HEK293 (cell line): ENCODE results near the gene SFSWAP.
A peak's percentile ranks its signal among the peaks of the same experiment; 100 is the strongest.

Experiments used
- CTCF ChIA-PET: fragments of 350-600 bp; formaldehyde crosslinking; extraction: SDS; loops from one replicate; lab custom pipeline; 2021; ENCODE audit warnings: antibody characterized with exemption; lab: Yijun Ruan, JAX
- POLR2A ChIA-PET: fragments of 300-600 bp; formaldehyde crosslinking; extraction: SDS; loops from one replicate; lab custom pipeline; 2020; ENCODE audit warnings: antibody characterized with exemption, inconsistent platforms; lab: Yijun Ruan, JAX
- H3K27ac ChIP-seq: fragments of 200-500 bp; sonication (Bioruptor generic); 2 replicates; pipeline ENCODE4 v1.5.1; 2014; ENCODE audit warnings: low read depth, low read length, control low read depth, inconsistent platforms; ENCODE audit errors: extremely low read depth
- H3K36me3 ChIP-seq, 2 experiments: fragments of 200-500 bp in 1 of 2; sonication (Bioruptor generic) in 1 of 2; 1 replicate in 1 of 2; 2 replicates in 1 of 2; pipeline ENCODE4 v1.5.1; 2014 to 2017; ENCODE audit warnings: inconsistent platforms in 2 of 2, low read length in 2 of 2; ENCODE audit not compliant: control insufficient read depth in 2 of 2, insufficient read depth in 1 of 2
- H3K4me1 ChIP-seq: fragments of 200-500 bp; sonication (Bioruptor generic); 2 replicates; pipeline ENCODE4 v1.5.1; 2014; ENCODE audit warnings: mild to moderate bottlenecking, low read length, inconsistent platforms; ENCODE audit not compliant: control insufficient read depth, insufficient read depth
- H3K4me3 ChIP-seq: 2 replicates; pipeline ENCODE4 v1.5.1; 2011; ENCODE audit warnings: low read depth, mild to moderate bottlenecking, control low read depth, low read length, moderate library complexity
- H3K9me3 ChIP-seq: fragments of 200-500 bp; sonication (Bioruptor generic); 2 replicates; pipeline ENCODE4 v1.5.1; 2014; ENCODE audit warnings: low read depth, low read length, inconsistent platforms; ENCODE audit not compliant: control insufficient read depth, insufficient read depth
- BCL11A ChIP-seq: fragments of 450-650 bp; formaldehyde crosslinking; IDR thresholded peaks from 2 replicates; pipeline ENCODE4 v1.5.1; 2016; ENCODE audit warnings: low read depth, missing biosample characterization, missing genetic modification characterization
- EGR2 ChIP-seq: fragments of 450-650 bp; formaldehyde crosslinking; IDR thresholded peaks from 2 replicates; pipeline ENCODE4 v1.5.1; 2016; ENCODE audit warnings: low read depth, missing biosample characterization, missing genetic modification characterization
- GFI1B ChIP-seq: fragments of 450-650 bp; formaldehyde crosslinking; IDR thresholded peaks from 2 replicates; pipeline ENCODE4 v1.5.1; 2016; ENCODE audit warnings: missing biosample characterization, missing genetic modification characterization
- GLIS2 ChIP-seq: fragments of 450-650 bp; formaldehyde crosslinking; IDR thresholded peaks from 2 replicates; pipeline ENCODE4 v1.5.1; 2016; ENCODE audit warnings: missing biosample characterization, missing genetic modification characterization
- KLF16 ChIP-seq: fragments of 450-650 bp; formaldehyde crosslinking; IDR thresholded peaks from 2 replicates; pipeline ENCODE4 v1.5.1; 2017; ENCODE audit warnings: missing biosample characterization, missing genetic modification characterization
- ZNF121 ChIP-seq: fragments of 450-650 bp; formaldehyde crosslinking; IDR thresholded peaks from 2 replicates; pipeline ENCODE4 v1.5.1; 2016; ENCODE audit warnings: missing biosample characterization, missing genetic modification characterization
- ZNF24 ChIP-seq: fragments of 450-650 bp; formaldehyde crosslinking; IDR thresholded peaks from 2 replicates; pipeline ENCODE4 v1.5.1; 2016; ENCODE audit warnings: missing biosample characterization, missing genetic modification characterization
- ZNF394 ChIP-seq: fragments of 450-650 bp; formaldehyde crosslinking; IDR thresholded peaks from 2 replicates; pipeline ENCODE4 v1.5.1; 2016; ENCODE audit warnings: missing biosample characterization, missing genetic modification characterization, mild to moderate bottlenecking, moderate library complexity, borderline replicate concordance
- TF ChIP-seq, protein P1 (sequence below): fragments of 450-650 bp; formaldehyde crosslinking; IDR thresholded peaks from 2 replicates; pipeline ENCODE4 v1.5.1; 2017; ENCODE audit warnings: missing biosample characterization, missing genetic modification characterization
- TF ChIP-seq, protein P2 (sequence below): fragments of 450-650 bp; formaldehyde crosslinking; IDR thresholded peaks from 2 replicates; pipeline ENCODE4 v1.5.1; 2016; ENCODE audit warnings: missing biosample characterization, missing genetic modification characterization
- TF ChIP-seq, protein P3 (sequence below): fragments of 450-650 bp; formaldehyde crosslinking; IDR thresholded peaks from 2 replicates; pipeline ENCODE4; 2016; ENCODE audit warnings: missing biosample characterization, missing genetic modification characterization
- TF ChIP-seq, protein P4 (sequence below): fragments of 450-650 bp; IDR thresholded peaks from 2 replicates; pipeline ENCODE4 v1.5.1; 2018; ENCODE audit warnings: missing biosample characterization, missing genetic modification characterization
- TF ChIP-seq, protein P5 (sequence below): sonication (generic); formaldehyde crosslinking; IDR thresholded peaks from 2 replicates; pipeline ENCODE4 v1.8.1; 2022; ENCODE audit warnings: mild to moderate bottlenecking, moderate library complexity, missing genetic modification reagents
- TF ChIP-seq, protein P6 (sequence below): fragments of 450-650 bp; formaldehyde crosslinking; IDR thresholded peaks from 2 replicates; pipeline ENCODE4 v1.5.1; 2016; ENCODE audit warnings: missing biosample characterization, missing genetic modification characterization

SFSWAP gene

DNA sequence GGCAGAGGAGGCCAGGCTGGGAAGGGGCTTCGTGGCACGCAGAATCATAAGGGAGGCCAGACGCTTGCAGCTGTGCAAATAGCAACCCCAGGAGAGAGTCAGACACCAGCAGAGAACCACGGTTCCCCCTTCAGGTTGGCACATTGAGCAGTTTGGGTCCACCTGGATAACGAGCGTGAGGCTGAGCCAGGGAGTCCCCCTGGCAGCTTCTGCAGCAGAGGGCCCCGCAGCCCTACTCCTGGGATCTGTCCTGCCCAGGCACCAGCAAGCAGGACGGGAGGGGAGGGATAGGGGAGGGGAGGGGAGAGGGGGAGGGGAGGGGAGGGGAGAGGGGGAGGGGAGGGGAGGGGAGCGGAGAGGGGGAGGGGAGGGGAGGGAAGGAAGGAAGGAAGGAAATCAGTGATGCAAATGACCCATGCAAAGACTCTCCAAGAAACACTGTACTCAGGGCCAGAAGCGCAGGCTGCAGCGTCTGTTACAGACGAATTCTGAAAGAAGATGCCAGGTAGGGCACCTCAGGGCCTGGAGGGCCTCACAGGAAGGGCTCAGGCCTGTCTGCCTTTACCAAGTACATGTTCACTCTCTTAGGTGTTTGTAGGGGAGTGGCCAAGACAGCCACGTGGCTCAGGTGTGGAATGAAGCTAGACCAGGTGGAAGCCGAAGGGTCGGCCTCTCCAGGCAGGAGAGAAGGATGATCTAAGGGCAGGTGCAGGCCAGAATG is 85.0 kb downstream of the SFSWAP start (continued):
- TF ChIP-seq, protein P1, sequence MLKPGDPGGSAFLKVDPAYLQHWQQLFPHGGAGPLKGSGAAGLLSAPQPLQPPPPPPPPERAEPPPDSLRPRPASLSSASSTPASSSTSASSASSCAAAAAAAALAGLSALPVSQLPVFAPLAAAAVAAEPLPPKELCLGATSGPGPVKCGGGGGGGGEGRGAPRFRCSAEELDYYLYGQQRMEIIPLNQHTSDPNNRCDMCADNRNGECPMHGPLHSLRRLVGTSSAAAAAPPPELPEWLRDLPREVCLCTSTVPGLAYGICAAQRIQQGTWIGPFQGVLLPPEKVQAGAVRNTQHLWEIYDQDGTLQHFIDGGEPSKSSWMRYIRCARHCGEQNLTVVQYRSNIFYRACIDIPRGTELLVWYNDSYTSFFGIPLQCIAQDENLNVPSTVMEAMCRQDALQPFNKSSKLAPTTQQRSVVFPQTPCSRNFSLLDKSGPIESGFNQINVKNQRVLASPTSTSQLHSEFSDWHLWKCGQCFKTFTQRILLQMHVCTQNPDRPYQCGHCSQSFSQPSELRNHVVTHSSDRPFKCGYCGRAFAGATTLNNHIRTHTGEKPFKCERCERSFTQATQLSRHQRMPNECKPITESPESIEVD (tag by site-specific recombination), result no peak
- TF ChIP-seq GFI1B (no peak), ZNF394 (tag by site-specific recombination) (no peak)
- TF ChIP-seq, all 188 proteins: peak for 0

DNA sequence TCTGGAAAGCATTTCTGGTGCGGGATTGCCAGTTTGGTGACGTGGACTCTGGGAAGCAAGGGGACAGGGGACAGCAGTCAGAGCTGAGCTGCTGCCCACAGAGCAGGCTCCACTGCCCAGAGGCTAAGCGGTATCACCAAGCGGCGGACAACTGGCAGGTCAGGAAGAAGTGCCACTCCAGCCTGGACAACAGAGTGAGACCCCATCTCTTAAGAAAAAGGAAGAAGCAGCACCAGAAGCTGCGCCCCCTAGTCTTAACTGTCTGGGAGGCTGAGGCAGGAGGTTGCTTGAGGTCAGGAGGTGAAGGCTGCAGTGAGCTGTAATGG is 85.5 kb downstream of the SFSWAP start:
- POLR2A ChIA-PET, result interaction anchor here (0.7 kb wide), 1 partner anchor 11 kb away, joined by 4 read pairs; no protein-coding TSS in a partner anchor

DNA sequence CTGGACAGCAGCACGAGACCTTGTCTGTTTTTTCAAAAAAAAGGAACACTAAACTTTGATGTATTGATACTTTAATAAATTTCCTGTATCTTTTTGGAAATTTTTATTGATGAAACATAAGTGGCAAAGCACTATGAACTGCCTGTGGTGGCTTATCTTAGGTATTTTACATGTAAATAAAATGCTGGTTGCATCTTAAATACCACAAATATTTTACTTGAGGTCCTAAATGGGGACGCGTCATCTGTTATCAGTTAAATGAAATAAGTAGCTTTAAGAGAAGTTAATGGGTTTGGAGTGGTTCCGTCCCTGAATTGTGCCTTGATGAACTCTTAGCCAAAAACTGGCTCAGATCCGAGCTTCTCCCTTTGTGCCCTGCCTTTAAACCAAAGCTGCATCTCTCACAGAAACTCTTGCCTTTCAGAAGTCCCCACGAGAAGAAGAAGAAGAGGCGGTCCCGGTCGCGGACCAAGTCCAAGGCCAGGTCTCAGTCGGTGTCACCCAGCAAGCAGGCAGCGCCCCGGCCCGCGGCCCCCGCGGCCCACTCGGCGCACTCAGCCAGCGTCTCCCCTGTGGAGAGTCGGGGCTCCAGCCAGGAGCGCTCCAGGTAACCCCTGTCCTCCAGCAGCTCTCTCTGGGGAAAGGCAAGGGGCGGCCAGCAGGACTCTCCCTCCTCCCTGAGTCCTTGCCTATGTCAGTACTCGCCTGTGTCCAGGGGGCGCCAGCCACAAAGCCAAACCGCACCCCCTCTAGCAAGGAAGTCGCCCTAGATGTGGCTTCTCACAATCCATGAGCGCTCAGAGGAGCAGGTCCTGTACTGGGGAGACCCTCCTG is 86.1 kb downstream of the SFSWAP start:
- Histone ChIP-seq H3K9me3 (no peaks in the 10 kb centered on the region), H3K4me1 (no peaks in the 10 kb centered on the region), H3K36me3 (peaks cover 0 to 81% of the 10 kb centered on the region in 2 experiments; a peak in 2 of 3 replicates), H3K27ac (no peak overlapping the region), H3K4me3 (no peak overlapping the region)
- POLR2A ChIA-PET, result interaction anchor here (0.6 kb wide), 1 partner anchor 168 kb away, joined by 3 read pairs; no protein-coding TSS in a partner anchor
- TF ChIP-seq, protein P2, sequence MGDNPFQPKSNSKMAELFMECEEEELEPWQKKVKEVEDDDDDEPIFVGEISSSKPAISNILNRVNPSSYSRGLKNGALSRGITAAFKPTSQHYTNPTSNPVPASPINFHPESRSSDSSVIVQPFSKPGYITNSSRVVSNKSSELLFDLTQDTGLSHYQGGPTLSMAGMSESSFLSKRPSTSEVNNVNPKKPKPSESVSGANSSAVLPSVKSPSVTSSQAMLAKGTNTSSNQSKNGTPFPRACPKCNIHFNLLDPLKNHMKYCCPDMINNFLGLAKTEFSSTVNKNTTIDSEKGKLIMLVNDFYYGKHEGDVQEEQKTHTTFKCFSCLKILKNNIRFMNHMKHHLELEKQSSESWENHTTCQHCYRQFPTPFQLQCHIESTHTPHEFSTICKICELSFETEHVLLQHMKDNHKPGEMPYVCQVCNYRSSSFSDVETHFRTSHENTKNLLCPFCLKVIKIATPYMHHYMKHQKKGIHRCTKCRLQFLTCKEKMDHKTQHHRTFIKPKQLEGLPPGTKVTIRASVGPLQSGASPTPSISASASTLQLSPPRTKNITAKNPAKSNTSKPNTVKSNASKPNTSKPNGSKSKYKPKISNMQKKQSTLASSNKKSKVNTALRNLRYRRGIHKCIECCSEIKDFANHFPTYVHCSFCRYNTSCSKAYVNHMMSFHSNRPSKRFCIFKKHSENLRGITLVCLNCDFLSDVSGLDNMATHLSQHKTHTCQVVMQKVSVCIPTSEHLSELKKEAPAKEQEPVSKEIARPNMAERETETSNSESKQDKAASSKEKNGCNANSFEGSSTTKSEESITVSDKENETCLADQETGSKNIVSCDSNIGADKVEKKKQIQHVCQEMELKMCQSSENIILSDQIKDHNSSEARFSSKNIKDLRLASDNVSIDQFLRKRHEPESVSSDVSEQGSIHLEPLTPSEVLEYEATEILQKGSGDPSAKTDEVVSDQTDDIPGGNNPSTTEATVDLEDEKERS (tag by site-specific recombination), result no peak
- TF ChIP-seq, protein P3, sequence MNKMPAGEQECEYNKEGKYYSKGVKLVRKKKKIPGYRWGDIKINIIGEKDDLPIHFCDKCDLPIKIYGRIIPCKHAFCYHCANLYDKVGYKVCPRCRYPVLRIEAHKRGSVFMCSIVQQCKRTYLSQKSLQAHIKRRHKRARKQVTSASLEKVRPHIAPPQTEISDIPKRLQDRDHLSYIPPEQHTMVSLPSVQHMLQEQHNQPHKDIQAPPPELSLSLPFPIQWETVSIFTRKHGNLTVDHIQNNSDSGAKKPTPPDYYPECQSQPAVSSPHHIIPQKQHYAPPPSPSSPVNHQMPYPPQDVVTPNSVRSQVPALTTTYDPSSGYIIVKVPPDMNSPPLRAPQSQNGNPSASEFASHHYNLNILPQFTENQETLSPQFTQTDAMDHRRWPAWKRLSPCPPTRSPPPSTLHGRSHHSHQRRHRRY, result no peak
- TF ChIP-seq EGR2 (tag by site-specific recombination) (no peak), KLF16 (tag by site-specific recombination) (no peak), ZNF24 (tag by site-specific recombination) (no peak), BCL11A (tag by site-specific recombination) (no peak), GLIS2 (tag by site-specific recombination) (no peak)
- TF ChIP-seq, protein P4, sequence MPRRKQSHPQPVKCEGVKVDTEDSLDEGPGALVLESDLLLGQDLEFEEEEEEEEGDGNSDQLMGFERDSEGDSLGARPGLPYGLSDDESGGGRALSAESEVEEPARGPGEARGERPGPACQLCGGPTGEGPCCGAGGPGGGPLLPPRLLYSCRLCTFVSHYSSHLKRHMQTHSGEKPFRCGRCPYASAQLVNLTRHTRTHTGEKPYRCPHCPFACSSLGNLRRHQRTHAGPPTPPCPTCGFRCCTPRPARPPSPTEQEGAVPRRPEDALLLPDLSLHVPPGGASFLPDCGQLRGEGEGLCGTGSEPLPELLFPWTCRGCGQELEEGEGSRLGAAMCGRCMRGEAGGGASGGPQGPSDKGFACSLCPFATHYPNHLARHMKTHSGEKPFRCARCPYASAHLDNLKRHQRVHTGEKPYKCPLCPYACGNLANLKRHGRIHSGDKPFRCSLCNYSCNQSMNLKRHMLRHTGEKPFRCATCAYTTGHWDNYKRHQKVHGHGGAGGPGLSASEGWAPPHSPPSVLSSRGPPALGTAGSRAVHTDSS, result no peak
- TF ChIP-seq, protein P5, sequence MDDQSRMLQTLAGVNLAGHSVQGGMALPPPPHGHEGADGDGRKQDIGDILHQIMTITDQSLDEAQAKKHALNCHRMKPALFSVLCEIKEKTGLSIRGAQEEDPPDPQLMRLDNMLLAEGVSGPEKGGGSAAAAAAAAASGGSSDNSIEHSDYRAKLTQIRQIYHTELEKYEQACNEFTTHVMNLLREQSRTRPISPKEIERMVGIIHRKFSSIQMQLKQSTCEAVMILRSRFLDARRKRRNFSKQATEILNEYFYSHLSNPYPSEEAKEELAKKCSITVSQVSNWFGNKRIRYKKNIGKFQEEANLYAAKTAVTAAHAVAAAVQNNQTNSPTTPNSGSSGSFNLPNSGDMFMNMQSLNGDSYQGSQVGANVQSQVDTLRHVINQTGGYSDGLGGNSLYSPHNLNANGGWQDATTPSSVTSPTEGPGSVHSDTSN, result no peak
- CTCF ChIA-PET, result interaction anchor here (0.6 to 0.7 kb wide), 2 partner anchors 33 to 722 kb away, joined by 3 read pairs; no protein-coding TSS in a partner anchor

More for the DNA sequence above, 85.5 kb downstream of the SFSWAP start:
- H3K27ac ChIP-seq, result no peak overlapping the region
- no peaks in the 10 kb centered on the region for H3K9me3 ChIP-seq
- CTCF ChIA-PET, result no interaction called here
- no peaks in the 10 kb centered on the region for H3K4me1 ChIP-seq
- no peak overlapping the region for H3K4me3 ChIP-seq
- H3K36me3 ChIP-seq, result peaks cover 0 to 79% of the 10 kb centered on the region in 2 experiments; a peak in 2 of 3 replicates
- peak; percentile 41; the same call in 1 of the 2 replicates for TF ChIP-seq ZNF121 (tag by site-specific recombination)
- TF ChIP-seq, protein P6, sequence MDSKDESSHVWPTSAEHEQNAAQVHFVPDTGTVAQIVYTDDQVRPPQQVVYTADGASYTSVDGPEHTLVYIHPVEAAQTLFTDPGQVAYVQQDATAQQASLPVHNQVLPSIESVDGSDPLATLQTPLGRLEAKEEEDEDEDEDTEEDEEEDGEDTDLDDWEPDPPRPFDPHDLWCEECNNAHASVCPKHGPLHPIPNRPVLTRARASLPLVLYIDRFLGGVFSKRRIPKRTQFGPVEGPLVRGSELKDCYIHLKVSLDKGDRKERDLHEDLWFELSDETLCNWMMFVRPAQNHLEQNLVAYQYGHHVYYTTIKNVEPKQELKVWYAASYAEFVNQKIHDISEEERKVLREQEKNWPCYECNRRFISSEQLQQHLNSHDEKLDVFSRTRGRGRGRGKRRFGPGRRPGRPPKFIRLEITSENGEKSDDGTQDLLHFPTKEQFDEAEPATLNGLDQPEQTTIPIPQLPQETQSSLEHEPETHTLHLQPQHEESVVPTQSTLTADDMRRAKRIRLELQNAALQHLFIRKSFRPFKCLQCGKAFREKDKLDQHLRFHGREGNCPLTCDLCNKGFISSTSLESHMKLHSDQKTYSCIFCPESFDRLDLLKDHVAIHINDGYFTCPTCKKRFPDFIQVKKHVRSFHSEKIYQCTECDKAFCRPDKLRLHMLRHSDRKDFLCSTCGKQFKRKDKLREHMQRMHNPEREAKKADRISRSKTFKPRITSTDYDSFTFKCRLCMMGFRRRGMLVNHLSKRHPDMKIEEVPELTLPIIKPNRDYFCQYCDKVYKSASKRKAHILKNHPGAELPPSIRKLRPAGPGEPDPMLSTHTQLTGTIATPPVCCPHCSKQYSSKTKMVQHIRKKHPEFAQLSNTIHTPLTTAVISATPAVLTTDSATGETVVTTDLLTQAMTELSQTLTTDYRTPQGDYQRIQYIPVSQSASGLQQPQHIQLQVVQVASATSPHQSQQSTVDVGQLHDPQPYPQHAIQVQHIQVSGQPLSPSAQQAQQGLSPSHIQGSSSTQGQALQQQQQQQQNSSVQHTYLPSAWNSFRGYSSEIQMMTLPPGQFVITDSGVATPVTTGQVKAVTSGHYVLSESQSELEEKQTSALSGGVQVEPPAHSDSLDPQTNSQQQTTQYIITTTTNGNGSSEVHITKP (tag by site-specific recombination), result no peak
